Activated CD4-positive, alpha-beta T cell treated with anti-CD3 and anti-CD28 coated beads for 48 hours (primary cell): Measurements from ENCODE around the gene HCN3.
A peak's percentile ranks its signal among the peaks of the same experiment; 100 is the strongest.
"Not testable (repeated sequence)": the region's sequence is repeated elsewhere in the genome, so short reads cannot be mapped to it uniquely, and the experiment has no call there.

Source experiments
- DNase-seq: peaks from one replicate; pipeline ENCODE4 v3.0.0-alpha.2; 2020

The HCN3 gene

DNA sequence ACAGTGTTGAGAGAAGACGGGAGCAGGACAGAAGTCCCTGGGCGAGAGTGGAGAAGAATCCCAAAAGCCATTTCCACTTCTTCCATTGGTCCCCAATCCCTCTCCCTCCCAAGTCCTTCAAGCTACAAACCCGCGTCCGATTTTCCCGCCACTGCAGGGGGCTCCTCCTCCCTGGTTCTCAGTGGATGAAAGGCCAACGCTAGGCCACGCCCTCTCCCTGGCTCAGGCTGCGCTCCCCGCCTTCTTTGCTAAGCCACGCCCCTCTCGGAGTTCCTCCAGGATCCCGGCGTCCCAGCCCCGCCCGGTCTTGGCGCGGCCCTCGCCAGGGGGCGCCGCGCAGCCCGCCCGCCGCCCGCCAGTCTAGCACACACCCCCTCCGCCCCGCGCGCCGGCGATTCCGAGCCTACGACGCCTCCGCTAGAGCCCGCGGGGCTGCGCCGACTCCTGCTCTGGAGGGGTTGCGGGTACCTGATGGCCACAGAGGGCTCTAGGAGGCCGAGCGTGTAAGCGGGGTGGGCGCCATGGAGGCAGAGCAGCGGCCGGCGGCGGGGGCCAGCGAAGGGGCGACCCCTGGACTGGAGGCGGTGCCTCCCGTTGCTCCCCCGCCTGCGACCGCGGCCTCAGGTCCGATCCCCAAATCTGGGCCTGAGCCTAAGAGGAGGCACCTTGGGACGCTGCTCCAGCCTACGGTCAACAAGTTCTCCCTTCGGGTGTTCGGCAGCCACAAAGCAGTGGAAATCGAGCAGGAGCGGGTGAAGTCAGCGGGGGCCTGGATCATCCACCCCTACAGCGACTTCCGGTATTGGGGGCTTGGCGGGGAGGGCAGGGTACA lies at the start of gene HCN3:
Gene HCN3 (plus strand): TSS at position 394 of the 832 bp plus-strand sequence. CDS start 128 bp downstream, at position 522.
- DNase-seq: peak; percentile 96

DNA sequence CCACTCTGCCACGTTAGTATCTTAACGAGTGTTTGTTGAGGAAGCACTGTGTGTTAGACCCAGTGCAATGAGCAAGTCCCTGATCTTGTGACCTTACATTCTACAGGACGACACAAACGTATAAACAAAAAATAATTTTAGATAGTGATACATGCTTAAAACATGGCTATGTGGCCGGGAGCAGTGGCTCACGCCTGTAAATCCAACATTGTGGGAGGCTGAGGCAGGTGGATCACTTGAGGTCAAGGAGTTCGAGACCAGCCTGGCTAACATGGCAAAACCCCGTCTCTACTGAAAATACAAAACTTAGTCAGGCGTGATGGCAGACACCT lies 49.2 kb upstream of the HCN3 start:
- no peak for DNase-seq

DNA sequence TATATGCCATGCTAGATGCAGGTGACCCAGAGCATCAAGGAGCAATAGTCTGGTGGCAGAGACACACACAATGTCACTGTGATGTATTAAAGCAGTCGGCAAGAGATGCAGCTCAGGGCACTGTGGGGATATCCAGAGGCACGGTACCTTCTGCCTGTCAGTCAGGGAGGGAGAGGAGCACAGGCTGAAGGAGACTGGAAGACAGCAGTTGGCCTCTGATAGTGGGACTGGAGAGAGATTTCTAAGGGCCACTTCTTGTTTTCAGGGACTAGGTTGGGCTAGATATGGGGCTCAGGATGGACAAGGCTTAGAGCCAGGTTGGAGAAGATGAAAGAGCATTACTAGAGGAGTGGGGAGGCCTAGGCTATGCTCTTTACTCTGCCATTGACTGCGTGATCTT lies 46.0 kb upstream of the HCN3 start:
- DNase-seq: not testable (repeated sequence)

DNA sequence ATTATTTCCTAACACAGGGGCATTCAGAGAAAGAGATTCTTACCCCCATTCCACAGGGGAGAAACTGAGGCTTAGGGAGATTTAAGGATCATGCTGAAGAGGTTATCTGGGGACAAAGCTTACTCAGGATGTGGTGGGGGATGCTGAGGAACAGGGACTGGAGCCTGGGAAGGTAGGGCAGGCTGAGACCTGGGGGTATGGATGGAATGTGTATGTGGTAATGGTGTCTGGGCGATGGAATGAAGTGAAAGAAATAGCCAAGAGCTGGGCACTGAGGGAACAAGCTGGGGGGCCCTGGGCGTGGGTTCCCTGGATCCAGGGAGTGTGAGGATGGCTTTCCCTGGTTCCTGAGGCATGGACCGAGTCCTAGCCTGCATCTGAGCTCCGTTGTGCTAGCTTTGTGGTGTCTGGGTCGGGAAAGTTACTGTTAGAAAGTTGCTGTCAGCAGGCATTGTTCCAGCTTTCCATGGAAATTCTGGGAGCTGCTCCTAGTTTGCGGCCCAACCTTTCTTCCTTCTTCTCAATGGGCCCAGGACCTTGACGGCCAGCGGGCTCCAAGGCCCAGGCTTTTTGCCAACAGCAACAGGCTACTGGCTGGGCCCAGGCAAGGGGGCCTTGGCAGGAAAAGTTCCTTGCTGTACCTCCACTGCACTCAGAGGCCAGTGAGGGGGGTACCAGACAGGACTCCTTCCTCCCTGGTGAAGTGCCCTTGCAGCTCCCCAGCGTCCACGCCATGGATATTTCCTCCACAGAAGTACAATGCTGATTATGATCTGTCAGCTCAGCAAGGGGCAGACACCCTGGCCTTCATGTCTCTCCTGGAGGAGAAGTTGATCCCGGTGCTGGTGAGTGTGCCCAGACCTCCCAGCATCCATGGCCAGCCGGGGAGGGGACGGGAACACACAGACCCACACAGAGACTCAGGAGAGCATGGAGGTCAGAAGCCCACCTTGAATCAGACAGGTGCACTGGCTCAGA lies 45.0 kb upstream of the HCN3 start:
- DNase-seq: not testable (repeated sequence)

DNA sequence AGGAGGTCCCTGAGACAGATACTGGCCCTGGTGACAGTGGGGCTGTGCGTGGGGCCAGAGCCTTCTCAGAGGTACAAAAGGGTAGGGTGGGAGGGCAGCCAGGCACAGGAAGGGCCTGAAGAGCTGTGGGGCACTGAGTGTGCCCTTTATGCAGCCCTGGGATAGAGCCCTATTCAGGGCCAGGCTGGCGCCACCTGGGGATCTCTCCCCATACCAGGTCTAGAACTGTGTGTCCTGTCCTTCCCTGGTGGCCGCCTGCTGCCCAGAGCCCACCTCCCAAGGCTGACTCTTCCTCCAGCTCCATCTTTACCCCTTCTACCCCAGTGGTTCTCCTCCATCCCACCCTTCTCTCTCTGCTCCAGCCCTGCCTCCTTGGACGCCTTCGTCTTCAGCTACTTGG lies 43.8 kb upstream of the HCN3 start:
- DNase-seq: not testable (repeated sequence)

DNA sequence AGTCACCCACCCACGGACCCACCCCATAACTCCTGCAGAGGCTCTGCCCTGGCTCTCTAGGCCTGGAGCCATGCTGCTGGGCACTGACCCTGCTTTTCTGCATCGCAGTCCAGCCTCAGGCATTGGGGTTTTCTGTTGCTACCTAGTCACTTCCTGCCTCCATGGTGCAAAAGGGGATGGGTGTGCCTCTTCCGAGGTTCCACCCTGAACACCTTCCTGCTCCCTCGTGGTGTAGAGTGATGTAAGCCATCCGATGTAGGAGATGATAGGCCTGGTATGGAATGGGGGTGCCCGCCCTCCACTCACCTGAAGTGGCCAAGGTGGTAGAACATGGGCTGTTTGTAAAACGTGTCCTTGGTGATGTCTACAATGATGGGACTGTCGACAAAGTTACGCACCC lies 41.9 kb upstream of the HCN3 start:
- DNase-seq: not testable (repeated sequence)

DNA sequence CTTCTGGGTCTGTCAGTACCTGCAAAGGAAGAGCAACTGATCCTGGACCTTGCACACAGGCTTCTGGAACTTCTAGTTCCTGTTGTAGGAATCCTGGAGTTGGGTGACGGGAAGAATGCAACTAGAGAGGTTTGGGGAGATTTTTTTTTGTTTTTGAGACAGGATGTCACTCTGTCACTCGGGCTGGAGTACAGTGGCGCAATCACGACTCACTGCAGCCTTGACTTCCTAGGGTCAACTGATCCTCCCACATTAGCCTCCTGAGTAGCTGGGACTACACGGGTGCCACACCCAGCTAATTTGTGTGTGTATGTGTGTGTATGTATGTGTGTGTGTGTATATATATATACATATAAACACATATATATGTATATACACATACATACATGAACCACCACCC lies 40.8 kb upstream of the HCN3 start:
- no peak for DNase-seq

DNA sequence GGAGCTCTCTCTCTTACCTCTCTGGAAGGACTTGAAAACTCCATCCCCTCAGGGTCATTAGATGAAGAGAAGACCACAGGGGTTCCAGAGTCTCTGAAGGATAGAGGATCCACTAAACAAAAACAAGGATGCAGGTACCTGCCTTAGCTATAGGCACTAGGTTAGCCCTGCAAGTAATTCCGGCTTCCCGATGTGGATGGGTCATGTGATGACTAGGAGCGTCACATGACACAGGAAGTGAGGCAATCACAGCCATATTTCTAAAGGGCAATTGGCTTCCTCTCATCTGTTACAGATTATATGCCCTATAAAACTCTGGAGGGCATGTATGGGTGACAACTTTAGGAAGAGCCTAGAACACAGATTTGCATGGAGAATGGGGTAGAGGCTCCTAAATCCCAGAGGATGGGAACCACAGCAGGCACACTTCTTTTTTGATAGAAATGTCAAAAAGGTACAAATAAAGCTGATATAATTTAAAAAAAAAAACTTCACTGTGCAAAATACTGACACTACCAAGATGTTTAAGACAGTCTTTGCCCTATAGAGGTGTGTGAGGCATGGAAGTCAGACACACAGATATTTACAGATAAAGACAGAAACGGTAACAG lies 36.1 kb upstream of the HCN3 start:
- DNase-seq: peak; percentile 65

DNA sequence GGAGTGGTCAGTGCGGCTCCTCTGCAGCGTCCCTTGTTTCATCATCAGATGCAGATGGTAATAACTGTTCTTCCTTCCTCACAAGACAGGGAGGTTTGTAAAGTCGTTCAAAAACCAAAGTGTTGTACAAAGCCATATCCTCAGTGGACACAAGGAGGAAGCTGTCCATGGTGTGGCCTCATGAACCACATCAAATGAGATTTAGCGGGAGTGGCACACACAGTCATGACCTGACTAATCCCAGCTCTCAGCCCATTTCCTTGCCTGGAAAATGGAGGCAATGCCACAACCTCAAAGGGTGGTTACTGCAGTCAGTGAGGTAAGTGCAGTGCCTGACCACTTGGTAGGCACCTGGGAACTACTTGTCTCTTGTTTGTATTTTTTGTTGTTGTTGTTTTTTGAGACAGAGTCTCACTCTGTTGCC lies 35.4 kb upstream of the HCN3 start:
- no peak for DNase-seq

DNA sequence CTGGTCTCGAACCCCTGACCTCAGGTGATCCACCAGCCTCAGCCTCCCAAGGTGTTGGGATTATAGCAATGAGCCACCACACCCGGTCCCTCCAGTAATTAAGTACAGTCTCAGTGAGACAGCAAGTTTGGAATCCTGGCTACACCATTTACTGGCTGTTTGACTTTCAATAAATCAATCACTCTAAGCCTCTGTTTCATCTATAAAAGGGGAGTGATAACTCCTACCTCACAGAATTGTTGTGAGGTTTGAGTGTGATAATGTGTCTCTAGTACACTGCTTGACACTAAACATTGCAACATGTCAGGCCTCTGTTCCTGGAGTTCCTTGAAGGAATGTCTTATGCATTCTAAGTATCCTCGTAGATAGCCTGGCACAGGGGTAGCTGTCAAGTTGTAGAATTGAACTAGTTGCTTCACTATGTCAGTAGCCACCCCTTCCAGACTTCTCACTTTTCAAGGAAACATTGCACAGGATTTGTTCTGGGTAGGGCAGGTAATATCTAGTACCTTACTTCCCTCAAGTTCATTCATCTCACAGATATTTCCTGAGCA lies 34.4 kb upstream of the HCN3 start:
- no peak for DNase-seq

DNA sequence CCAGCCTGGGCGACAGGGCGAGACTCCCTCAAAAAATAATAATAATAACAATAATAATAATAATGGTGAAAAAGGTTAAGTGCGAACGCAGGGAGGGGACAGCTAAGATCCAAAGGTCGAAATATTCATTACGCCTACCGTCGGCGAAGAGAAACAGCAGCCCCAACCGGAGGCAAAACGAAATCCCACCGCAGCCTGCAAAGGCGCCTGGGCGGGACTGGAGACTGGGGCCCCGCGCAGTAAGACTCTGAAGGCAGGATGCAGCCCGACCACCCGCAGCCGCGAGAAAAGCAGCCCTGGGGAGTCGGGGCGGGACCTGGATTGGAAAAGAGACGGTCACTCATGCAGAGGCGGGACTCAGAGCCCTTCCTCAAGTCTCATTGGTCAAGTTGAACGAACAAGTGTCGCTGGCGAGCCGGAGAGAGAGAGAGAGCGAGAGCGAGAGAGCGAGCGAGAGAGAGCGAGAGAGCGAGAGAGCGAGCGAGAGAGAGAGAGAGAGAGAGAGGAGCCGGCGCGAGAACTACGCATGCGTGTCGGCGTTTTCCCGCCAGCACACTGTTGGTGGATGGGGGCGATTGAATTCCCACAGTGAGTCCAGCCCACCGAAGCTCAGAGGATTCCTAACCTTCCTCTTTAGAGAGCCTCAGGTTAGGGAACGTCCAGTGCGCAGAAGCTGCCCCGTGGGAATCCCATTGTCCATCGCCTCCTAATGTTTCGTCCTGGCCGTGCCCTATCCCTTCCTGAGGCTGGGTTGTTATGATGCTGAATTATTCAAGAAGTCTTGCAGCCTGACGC lies 32.7 kb upstream of the HCN3 start:
- peak; percentile 97 for DNase-seq

DNA sequence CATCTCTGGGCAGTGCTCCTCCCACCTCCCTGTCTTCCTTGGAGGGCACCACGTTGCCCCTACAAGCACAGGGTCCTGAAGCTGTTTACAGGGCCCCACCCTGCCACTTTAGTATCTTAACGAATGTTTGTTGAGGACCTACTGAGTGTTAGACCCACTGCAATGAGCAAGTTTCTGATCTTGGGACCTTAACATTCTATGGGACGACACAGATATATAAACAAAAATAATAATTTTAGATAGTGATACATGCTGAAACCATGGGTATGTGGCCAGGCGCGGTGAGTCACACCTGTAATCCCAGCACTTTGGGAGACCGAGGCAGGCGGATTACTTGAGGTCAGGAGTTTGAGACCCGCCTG lies 32.1 kb upstream of the HCN3 start:
- DNase-seq: no peak

DNA sequence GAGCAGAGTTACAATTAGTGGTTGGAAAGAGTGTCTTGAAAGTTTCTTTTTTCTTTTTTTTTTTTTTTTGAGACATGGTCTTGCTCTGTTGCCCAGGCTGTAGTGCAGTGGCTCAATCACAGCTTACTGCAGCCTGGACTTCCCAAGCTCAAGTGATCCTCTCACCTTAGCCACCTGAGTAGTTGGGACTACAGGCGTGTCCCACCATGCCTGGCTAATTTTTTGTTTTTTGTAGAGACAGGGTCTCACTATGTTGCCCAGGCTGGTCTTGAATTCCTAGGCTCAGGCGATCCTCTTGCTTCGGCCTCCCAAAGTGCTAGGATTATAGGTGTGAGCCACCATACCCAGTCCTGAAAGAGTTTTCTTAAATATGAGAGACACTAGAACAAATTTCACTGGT lies 30.5 kb upstream of the HCN3 start:
- DNase-seq: not testable (repeated sequence)

DNA sequence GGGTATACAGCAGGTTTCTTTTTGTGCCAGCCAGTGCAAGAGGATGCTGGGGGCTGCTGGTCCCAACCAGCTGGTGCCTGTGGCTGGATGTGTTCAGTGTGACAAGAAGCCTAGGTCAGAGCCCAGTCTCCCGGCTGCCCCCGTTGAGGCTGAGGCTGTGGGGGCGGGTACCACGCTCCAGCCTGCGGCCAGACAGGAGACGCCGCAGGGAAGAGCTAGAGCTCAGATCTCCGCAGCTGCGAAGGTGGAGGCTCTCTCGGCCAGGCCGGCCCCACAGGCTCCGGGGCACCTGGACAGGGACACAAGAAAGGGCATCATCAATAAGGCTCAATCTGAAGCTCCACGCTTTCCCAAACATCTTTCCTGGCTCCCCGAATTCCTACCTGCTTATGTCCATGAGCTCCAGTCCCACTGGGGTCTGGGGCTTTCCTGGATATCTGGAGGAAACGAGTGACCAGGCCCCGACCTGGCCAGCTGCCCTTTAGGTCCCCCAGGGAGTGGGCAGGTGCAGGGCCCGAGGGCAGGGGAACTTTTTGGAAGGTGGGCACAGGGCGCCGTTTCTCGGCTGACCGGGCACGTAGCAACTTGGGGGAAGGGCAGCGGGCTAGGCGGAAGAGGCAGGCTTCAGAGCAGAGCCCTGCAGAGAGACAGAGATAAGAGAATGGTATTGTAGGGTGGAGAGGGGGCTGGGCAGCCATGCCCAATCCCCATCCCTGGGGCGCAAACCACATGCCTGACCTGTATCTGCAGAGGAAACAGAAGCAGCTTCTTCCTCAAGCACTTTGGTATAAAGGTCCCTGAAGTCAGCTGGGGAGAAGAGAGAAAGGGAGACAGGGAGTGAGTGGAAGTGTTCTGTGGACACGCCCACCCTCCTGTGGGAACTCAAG lies 29.4 kb upstream of the HCN3 start:
- DNase-seq: no peak

DNA sequence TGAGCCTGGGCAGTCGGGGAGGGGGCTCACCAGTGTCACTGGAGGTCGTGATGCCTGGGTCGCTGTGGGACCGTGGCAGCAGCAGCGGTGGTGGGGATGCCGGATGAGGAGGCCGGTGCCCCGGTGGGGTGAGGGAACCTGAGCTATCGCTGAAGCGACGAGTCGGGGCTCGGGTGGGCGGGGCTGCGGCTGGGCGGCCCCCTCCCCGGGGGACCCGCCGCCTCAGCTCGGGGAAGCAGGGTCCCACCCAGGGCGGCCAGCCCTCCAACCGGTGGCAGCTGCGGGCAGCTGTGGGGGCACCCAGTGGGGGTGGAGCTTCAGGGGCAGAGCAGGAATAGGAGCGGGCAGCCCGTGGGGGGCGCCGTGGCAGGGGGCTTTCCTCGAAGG lies 27.0 kb upstream of the HCN3 start:
- no peak for DNase-seq

DNA sequence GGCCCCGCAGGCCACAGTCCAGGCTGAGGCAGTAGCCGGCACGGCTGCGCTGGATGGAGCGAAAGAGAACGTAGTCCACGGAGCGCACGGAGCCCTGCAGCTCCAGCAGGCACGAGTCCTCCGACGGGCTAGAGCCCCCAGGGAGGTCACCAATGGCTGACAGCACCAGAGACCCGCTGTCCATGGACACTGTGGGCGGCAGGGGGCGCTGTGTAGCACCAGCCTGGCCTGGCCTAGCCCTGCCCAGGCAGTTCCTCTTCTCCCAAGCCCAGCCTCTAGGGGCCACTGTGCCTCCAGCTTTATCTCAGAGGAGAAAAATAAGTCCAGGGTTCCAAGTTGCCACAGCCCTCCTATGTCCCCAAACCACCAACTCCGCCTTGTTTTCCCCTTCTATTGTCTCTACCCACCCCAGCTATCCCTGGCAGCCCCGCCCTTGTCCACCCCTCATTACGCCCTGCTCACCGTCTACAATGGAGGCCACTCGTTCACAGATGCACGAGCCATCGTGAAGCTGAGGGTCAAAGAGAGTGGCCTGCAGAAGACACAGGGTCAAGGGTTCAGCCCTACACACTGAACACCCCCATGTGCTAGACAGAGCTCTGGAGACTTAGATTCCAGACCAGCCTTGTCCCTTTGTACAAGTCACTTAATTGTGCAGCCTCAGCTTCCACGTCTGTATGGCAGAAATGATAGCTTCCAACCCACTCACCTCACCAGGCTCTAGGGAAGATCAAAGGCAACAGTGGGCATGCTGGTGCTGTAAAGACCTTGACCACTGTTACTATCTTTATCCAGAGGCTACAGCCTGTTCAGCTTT lies 26.4 kb upstream of the HCN3 start:
- DNase-seq: peak; percentile 99

DNA sequence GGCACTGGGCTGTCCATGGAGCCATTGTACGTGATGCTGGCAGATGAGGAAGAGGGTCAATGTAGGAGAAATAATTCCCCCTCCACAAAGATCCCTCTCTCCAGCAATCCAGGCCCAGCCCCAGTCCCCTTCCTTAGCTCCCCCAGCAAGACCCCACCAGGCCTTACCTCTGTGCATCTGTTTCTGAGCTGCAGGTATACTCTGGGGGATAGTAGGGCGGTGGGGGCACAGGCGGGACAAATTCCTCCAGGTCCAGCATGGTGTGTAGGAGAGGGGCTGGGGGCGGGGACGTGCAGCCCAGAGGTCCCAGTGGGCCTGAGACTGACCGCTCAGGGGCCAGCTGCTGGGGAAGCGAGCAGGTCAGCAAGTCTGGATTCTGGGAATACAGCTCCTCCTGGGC lies 25.7 kb upstream of the HCN3 start:
- no peak for DNase-seq

DNA sequence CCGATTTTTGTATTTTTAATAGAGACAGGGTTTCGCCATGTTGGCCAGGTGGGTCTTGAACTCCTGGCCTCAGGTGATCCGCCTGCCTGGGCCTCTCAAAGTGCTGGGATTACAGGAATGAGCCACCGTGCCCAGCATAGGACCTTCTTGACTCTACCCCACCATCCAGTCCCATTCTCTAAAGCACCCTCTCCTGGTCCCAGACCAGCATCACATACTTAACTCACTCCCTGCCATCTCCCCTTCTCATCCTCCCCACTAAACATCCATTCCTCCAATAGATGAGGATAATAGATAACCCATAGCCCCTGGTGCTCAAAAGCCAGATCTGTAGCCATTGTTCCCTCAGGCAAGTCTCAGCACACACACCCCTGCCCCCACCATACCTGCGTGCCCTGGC lies 24.1 kb upstream of the HCN3 start:
- no peak for DNase-seq

DNA sequence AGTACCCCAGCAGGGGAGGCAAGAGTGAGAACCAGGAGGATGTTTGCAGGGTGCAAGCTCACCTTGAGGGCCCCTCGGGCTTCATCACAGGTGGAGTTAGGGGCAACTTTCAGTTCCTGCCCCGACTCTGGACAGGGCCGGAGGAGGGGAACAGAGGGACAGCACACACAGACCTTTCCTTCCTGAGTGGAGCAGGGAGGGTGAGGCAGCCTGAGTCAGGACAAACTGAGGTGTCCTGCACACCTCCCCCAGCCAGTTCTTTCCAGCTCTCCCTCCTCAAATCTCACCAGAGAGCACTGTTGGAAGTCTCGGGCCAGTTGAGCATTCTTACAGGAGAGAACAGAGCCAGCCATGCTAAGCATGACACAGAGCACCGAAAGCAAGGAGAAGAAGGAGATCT lies 23.5 kb upstream of the HCN3 start:
- no peak for DNase-seq

DNA sequence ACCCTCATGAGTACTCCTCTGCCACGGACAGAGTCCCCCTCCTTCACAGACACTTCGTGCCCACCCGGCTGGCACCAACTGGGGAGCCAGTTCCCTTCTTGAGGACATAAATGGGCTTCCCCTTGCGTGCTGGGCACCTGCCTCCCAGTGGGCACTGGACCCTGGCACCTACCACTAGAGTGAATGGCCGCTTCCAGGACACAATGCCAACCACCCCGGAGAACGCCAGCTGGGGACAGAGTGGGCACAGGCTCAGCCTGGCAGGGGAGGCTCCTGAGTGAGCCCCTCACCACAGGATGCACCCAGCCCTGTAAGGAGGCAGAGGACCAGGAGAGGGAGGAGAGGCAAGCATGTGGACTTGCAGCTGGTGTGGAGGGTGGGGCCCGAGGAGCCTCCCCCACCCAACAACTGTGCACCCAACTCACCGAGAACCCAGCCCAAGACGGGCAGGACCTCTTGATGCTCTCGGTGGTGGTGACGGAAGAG lies 23.0 kb upstream of the HCN3 start:
- DNase-seq: no peak
